ENCODE results near the gene KCNG3. TPM values are rescaled to one million over a fixed set of nuclear protein-coding genes. Genes with fewer than 3 reads are reported as not detected.

KCNG3 gene
- total RNA-seq, 1 experiment from 2014 or later: 4.3 TPM

GRCh38 chr2:42452545-42452944 is 41.2 kb downstream of the KCNG3 start:
- ChIA-PET CTCF (no interaction called here), POLR2A (no interaction called here)
- Histone ChIP-seq H3K4me1 (ENCODE audit: control insufficient read depth, insufficient read depth, low read length) (no peaks in the 10 kb centered on the region), H3K9me3 (ENCODE audit: control insufficient read depth, insufficient read depth, low read depth, low read length) (no peaks in the 10 kb centered on the region), H3K27ac (ENCODE audit: low read length) (no peak overlapping the region), H3K4me3 (ENCODE audit: low read depth in 2 of 2, low read length in 2 of 2) (no peak overlapping the region), H3K36me3 (ENCODE audit: control insufficient read depth, insufficient read depth, low read length) (no peaks in the 10 kb centered on the region), H3K27me3 (ENCODE audit: control insufficient read depth, insufficient read depth, low read length) (no peaks in the 10 kb centered on the region)
- no peak for DNase-seq (ENCODE audit: low read depth, low spot score)
- BruUV-seq (replicated peaks): no TSS peak
- in situ Hi-C loops (cut with HindIII; ENCODE audit: low pct_unique_long_range_greater_than_20kb, low sequenced_read_pairs): no loop called here
- intact Hi-C loops (cut with micrococcal nuclease; ENCODE audit: unreplicated experiment): no loop called here
- ATAC-seq: no peak
- TF ChIP-seq REST (IDR thresholded peaks at IDR 0.05; ENCODE audit: insufficient read depth in 1 of 2, low read depth in 2 of 2, low read length in 1 of 2) (no peak), SIN3A (IDR thresholded peaks at IDR 0.05; ENCODE audit: borderline replicate concordance, insufficient read depth, low read depth, low read length) (no peak)

GRCh38 chr2:42450136-42450535 is 43.6 kb downstream of the KCNG3 start:
- H3K36me3 ChIP-seq (ENCODE audit: control insufficient read depth, insufficient read depth, low read length): no peaks in the 10 kb centered on the region
- ChIA-PET CTCF (no interaction called here), POLR2A (no interaction called here)
- ATAC-seq: no peak
- in situ Hi-C loops (cut with HindIII; ENCODE audit: low pct_unique_long_range_greater_than_20kb, low sequenced_read_pairs): no loop called here
- no peak for TF ChIP-seq POLR2AphosphoS5 (IDR thresholded peaks at IDR 0.05; ENCODE audit: low read depth, low read length)
- no peak for TF ChIP-seq REST (IDR thresholded peaks at IDR 0.05; ENCODE audit: insufficient read depth in 1 of 2, low read depth in 2 of 2, low read length in 1 of 2)
- TF ChIP-seq SIN3A (IDR thresholded peaks at IDR 0.05; ENCODE audit: borderline replicate concordance, insufficient read depth, low read depth, low read length): no peak
- TF ChIP-seq TCF7L2 (IDR thresholded peaks at IDR 0.05; ENCODE audit: low read depth, low read length): no peak
- TF ChIP-seq CTCF (IDR thresholded peaks at IDR 0.05): no peak
- no peaks in the 10 kb centered on the region for H3K9me3 ChIP-seq (ENCODE audit: control insufficient read depth, insufficient read depth, low read depth, low read length)
- intact Hi-C loops (cut with micrococcal nuclease; ENCODE audit: unreplicated experiment): no loop called here
- no peak for DNase-seq (ENCODE audit: low read depth, low spot score)
- H3K27ac ChIP-seq (ENCODE audit: low read length): no peak overlapping the region
- no TSS peak for BruUV-seq (replicated peaks)
- H3K27me3 ChIP-seq (ENCODE audit: control insufficient read depth, insufficient read depth, low read length): no peaks in the 10 kb centered on the region
- no peaks in the 10 kb centered on the region for H3K4me1 ChIP-seq (ENCODE audit: control insufficient read depth, insufficient read depth, low read length)
- no peak overlapping the region for H3K4me3 ChIP-seq (ENCODE audit: low read depth in 2 of 2, low read length in 2 of 2)
